HepG2 (cell line): ENCODE results near the gene SERTAD3. TPM values are rescaled to one million over a fixed set of nuclear protein-coding genes. Genes with fewer than 3 reads are reported as not detected.
A peak's percentile ranks its signal among the peaks of the same experiment; 100 is the strongest.

ENCODE experiments used
- ATAC-seq: fragments of 200-7000 bp; cut with Tn5 transposase; 3 replicates; pipeline ENCODE4 v1.9.1; 2020; ENCODE audit warnings: mild to moderate bottlenecking, moderate library complexity
- BruUV-seq: library from RNA; stranded (reverse); fragments of 400-500 nt; replicated peaks from 2 replicates; lab custom pipeline; 2021; lab: Mats Ljungman, UMichigan
- CTCF ChIA-PET: fragments of 300-600 bp; formaldehyde crosslinking; extraction: SDS; loops from one replicate; lab custom pipeline; 2021; ENCODE audit warnings: low total read pairs, inconsistent platforms, low intra/inter-chr PET ratio; lab: Yijun Ruan, JAX
- POLR2A ChIA-PET: fragments of 350-600 bp; sonication (Branson Sonifier 250); formaldehyde crosslinking; loops from one replicate; lab custom pipeline; 2020; ENCODE audit warnings: antibody characterized with exemption, inconsistent platforms; lab: Yijun Ruan, JAX
- DNase-seq: peaks from one replicate; pipeline ENCODE4 v3.0.0-alpha.2; 2015; ENCODE audit warnings: low spot score
- FAIRE-seq: peaks from 3 replicates; lab custom pipeline; 2011; peaks lifted over from hg19 to GRCh38; lab: Jason Lieb, UNC
- H2AFZ ChIP-seq: one replicate; pipeline ENCODE4 v1.6.1; 2011; ENCODE audit warnings: low read length, inconsistent platforms
- H3K27ac ChIP-seq: fragments of 300-600 bp; 3 replicates; pipeline ENCODE4 v1.8.0; 2011; ENCODE audit warnings: mixed run types, mild to moderate bottlenecking, mixed read lengths, low read length, inconsistent platforms; ENCODE audit not compliant: insufficient read depth; ENCODE audit errors: extremely low read length
- H3K27me3 ChIP-seq, 2 experiments: fragments of 200-600 bp in 1 of 2; 2 replicates in 1 of 2; 3 replicates in 1 of 2; pipeline versions ENCODE4 v1.6.0 to v1.8.0; 2011; ENCODE audit warnings: low read length in 2 of 2, mild to moderate bottlenecking in 2 of 2, moderate library complexity in 2 of 2, inconsistent platforms in 1 of 2; ENCODE audit not compliant: insufficient read depth in 2 of 2, control insufficient read depth in 1 of 2
- H3K36me3 ChIP-seq, 2 experiments: fragments of 200-600 bp in 1 of 2; replicated peaks in 1 of 2; 2 replicates in 1 of 2; 3 replicates in 1 of 2; pipeline versions ENCODE4 v1.5.1 to v1.8.0; 2011; ENCODE audit warnings: low read length in 2 of 2, inconsistent platforms in 1 of 2; ENCODE audit not compliant: insufficient read depth in 2 of 2, control insufficient read depth in 1 of 2
- H3K4me1 ChIP-seq: 2 replicates; pipeline ENCODE4 v1.5.1; 2012; ENCODE audit warnings: low read length, inconsistent platforms; ENCODE audit not compliant: insufficient read depth
- H3K4me2 ChIP-seq: 2 replicates; pipeline ENCODE4 v1.6.0; 2011; ENCODE audit warnings: low read depth, low read length, inconsistent platforms
- H3K4me3 ChIP-seq, 3 experiments: fragments of 200-600 bp in 1 of 3; sonication (generic), shearing (Covaris generic) in 1 of 3; replicated peaks in 1 of 3; 2 replicates each; pipeline ENCODE4 v1.5.1; 2011 to 2016; ENCODE audit warnings: low read length in 3 of 3, inconsistent platforms in 2 of 3, low read depth in 2 of 3, mild to moderate bottlenecking in 2 of 3, control low read depth in 1 of 3, mixed read lengths in 1 of 3; ENCODE audit not compliant: insufficient read depth in 1 of 3
- H3K79me2 ChIP-seq: one replicate; pipeline ENCODE4 v1.6.1; 2011; ENCODE audit warnings: low read length, inconsistent platforms; ENCODE audit not compliant: insufficient read depth
- H3K9ac ChIP-seq: 2 replicates; pipeline ENCODE4 v1.6.0; 2011; ENCODE audit warnings: mild to moderate bottlenecking, low read depth, low read length, inconsistent platforms; ENCODE audit not compliant: insufficient read depth
- H3K9me3 ChIP-seq: 2 replicates; pipeline ENCODE4 v1.5.1; 2012; ENCODE audit warnings: mild to moderate bottlenecking, low read length
- H4K20me1 ChIP-seq: 2 replicates; pipeline ENCODE4 v1.6.0; 2011; ENCODE audit warnings: inconsistent platforms, mild to moderate bottlenecking, low read length, moderate library complexity; ENCODE audit not compliant: insufficient read depth
- ARID4A ChIP-seq: sonication (generic); formaldehyde crosslinking; IDR thresholded peaks from 2 replicates; pipeline ENCODE4 v1.5.0; 2020; ENCODE audit warnings: mild to moderate bottlenecking, missing genetic modification reagents, borderline replicate concordance
- HOXA3 ChIP-seq: sonication (generic); formaldehyde crosslinking; IDR thresholded peaks from 2 replicates; pipeline ENCODE4 v1.5.0; 2020; ENCODE audit warnings: missing genetic modification reagents
- MIER3 ChIP-seq: IDR thresholded peaks from 2 replicates; pipeline ENCODE4 v1.6.1; 2016; ENCODE audit warnings: missing compliant biosample characterization, borderline replicate concordance
- THAP9 ChIP-seq: sonication (generic); formaldehyde crosslinking; IDR thresholded peaks from 2 replicates; pipeline ENCODE4; 2020; ENCODE audit warnings: missing genetic modification reagents, mild to moderate bottlenecking, borderline replicate concordance
- ZFY ChIP-seq: sonication (generic); formaldehyde crosslinking; IDR thresholded peaks from 2 replicates; pipeline ENCODE4 v1.4.0; 2020; ENCODE audit warnings: missing genetic modification reagents
- ZNF275 ChIP-seq: sonication (generic); formaldehyde crosslinking; IDR thresholded peaks from 2 replicates; pipeline ENCODE4 v1.8.0; 2022; ENCODE audit warnings: missing genetic modification reagents, mild to moderate bottlenecking, inconsistent platforms, borderline replicate concordance
- ZNF431 ChIP-seq: sonication (generic); formaldehyde crosslinking; IDR thresholded peaks from 2 replicates; pipeline ENCODE4 v1.9.0; 2022; ENCODE audit warnings: missing genetic modification reagents, low read depth, mild to moderate bottlenecking, borderline replicate concordance
- WGBS: methylation state at CpG from one replicate; pipeline ENCODE4 v1.1.6; 2017; ENCODE audit warnings: low lambda C conversion rate; 5-methylcytosine and 5-hydroxymethylcytosine counted together
- in situ Hi-C: cut with HindIII; loops from 2 replicates; pipeline ENCODE4 v1.10.0; 2017; ENCODE audit warnings: low pct_unique_long_range_greater_than_20kb; ENCODE audit not compliant: extremely low pct_ligation_motif_present
- intact Hi-C: fragments of 100-400 bp; cut with micrococcal nuclease; formaldehyde crosslinking; loops from one replicate; pipeline ENCODE4 v1.10.0; 2022; ENCODE audit not compliant: unreplicated experiment
- polyA plus RNA-seq, 8 experiments: library from polyadenylated mRNA; depleted of rRNA in 3 of 8; stranded (reverse) in 7 of 8; unstranded in 1 of 8; fragments of >200 nt; fragmentation: Illumina TruSeq in 4 of 8; extraction: Trizol in 4 of 8; gene quantifications; 2 replicates each; pipeline versions ENCODE4 v1.2.1 to v1.2.3, GENCODE V29; 2011 to 2016; ENCODE audit warnings: low read depth in 4 of 8, missing spikeins in 1 of 8, mixed read lengths in 1 of 8; ENCODE audit not compliant: insufficient read depth in 1 of 8
- total RNA-seq, 5 experiments: library from RNA; depleted of rRNA; stranded (reverse); fragments of >200 nt; fragmentation: Illumina TruSeq; extraction: Trizol; gene quantifications; 2 replicates each; pipeline ENCODE4 v1.2.3, GENCODE V29; 2016; ENCODE audit warnings: low read depth in 1 of 5

SERTAD3 gene
- total and polyA plus RNA-seq, 2 of the 13 experiments (the other 11 are each of a cell fraction or from before 2014, with no cell fraction given) = 9.6 to 16.9 TPM

- TF ChIP-seq ARID4A (CRISPR knock-in tag) = peak; percentile 48; the same call in 1 of the 2 replicates
- TF ChIP-seq ZNF275 (CRISPR knock-in tag) = no peak
Observed at GRCh38 chr19:40461669-40462221, 17.6 kb upstream of the SERTAD3 start (continued).

- no TSS peak for BruUV-seq
- in situ Hi-C loops (no loop called here), intact Hi-C loops (loop anchor here (10.0 kb wide), 1 partner anchor 65 kb away; no protein-coding TSS in a partner anchor)
- 0 out of 5 replicates have a peak, but pooled peaks cover 0 to 2% of the 10 kb centered on the region in 2 experiments for H3K36me3 ChIP-seq
- no peaks in the 10 kb centered on the region for H4K20me1 ChIP-seq
- no peaks in the 10 kb centered on the region for H3K79me2 ChIP-seq
- POLR2A ChIA-PET = interaction anchor here (1.0 kb wide), 1 partner anchor 19 kb away, joined by 3 read pairs; no protein-coding TSS in a partner anchor
- no peak overlapping the region for H3K9ac ChIP-seq
- no peak overlapping the region for H3K27ac ChIP-seq
- FAIRE-seq = no peak
- CTCF ChIA-PET = no interaction called here
- H3K4me1 ChIP-seq = peaks cover 40% of the 10 kb centered on the region
- no peak for ATAC-seq
- H3K4me3 ChIP-seq = no peak overlapping the region
- no peak for DNase-seq
- 99% methylated on average over 3 of the region's 3 CpGs for WGBS
- no peak overlapping the region for H2AFZ ChIP-seq
- H3K27me3 ChIP-seq = no peaks in the 10 kb centered on the region; a peak in 1 of 5 replicates
- no peaks in the 10 kb centered on the region for H3K9me3 ChIP-seq
- H3K4me2 ChIP-seq = no peak overlapping the region
- no peak for TF ChIP-seq ZFY
- no peak for TF ChIP-seq MIER3 (CRISPR knock-in tag)
- no peak for TF ChIP-seq HOXA3 (CRISPR knock-in tag)
- no peak for TF ChIP-seq ZNF431 (CRISPR knock-in tag)
- no peak for TF ChIP-seq THAP9 (CRISPR knock-in tag)
Observed at GRCh38 chr19:40460185-40460584, 16.1 kb upstream of the SERTAD3 start.
